ENCODE data around the gene TRAF1. TPM values are rescaled to one million over a fixed set of nuclear protein-coding genes. Genes with fewer than 3 reads are reported as not detected.

TRAF1 gene
- total RNA-seq, 1 experiment from 2014 or later, result 4.7 TPM

- H3K27ac ChIP-seq (ENCODE audit: low read length), result no peak overlapping the region; the same call in 1 of the 2 replicates
- ChIA-PET CTCF (no interaction called here), POLR2A (no interaction called here)
- peak; percentile 72 for DNase-seq (ENCODE audit: low read depth, low spot score)
- H3K27me3 ChIP-seq (ENCODE audit: control insufficient read depth, insufficient read depth, low read length), result no peaks in the 10 kb centered on the region
- no peak for TF ChIP-seq POLR2AphosphoS5 (IDR thresholded peaks at IDR 0.05; ENCODE audit: low read depth, low read length)
- peak; percentile 88 for TF ChIP-seq CTCF (IDR thresholded peaks at IDR 0.05)
- TF ChIP-seq REST (IDR thresholded peaks at IDR 0.05; ENCODE audit: insufficient read depth in 1 of 2, low read depth in 2 of 2, low read length in 1 of 2), result no peak
- no peak for TF ChIP-seq TCF7L2 (IDR thresholded peaks at IDR 0.05; ENCODE audit: low read depth, low read length)
- TF ChIP-seq SIN3A (IDR thresholded peaks at IDR 0.05; ENCODE audit: borderline replicate concordance, insufficient read depth, low read depth, low read length), result no peak
- in situ Hi-C loops (cut with HindIII; ENCODE audit: low pct_unique_long_range_greater_than_20kb, low sequenced_read_pairs), result no loop called here
- no peaks in the 10 kb centered on the region for H3K9me3 ChIP-seq (ENCODE audit: control insufficient read depth, insufficient read depth, low read depth, low read length)
- H3K4me1 ChIP-seq (ENCODE audit: control insufficient read depth, insufficient read depth, low read length), result peaks cover 8% of the 10 kb centered on the region
- ATAC-seq, result peak; percentile 93
- no TSS peak for BruUV-seq (replicated peaks)
- no peaks in the 10 kb centered on the region for H3K36me3 ChIP-seq (ENCODE audit: control insufficient read depth, insufficient read depth, low read length)
- H3K4me3 ChIP-seq (ENCODE audit: low read depth in 2 of 2, low read length in 2 of 2), result no peak overlapping the region
- intact Hi-C loops (cut with micrococcal nuclease; ENCODE audit: unreplicated experiment), result loop anchor here (2.0 kb wide), 1 partner anchor 179 kb away; no protein-coding TSS in a partner anchor
These were observed 9.6 kb upstream of the TRAF1 start for GRCh38 chr9:120936011-120936763.

- no TSS peak for BruUV-seq (replicated peaks)
These were observed 8.8 kb upstream of the TRAF1 start for GRCh38 chr9:120935383-120935857.

More at GRCh38 chr9:120935383-120935857, 8.8 kb upstream of the TRAF1 start:
- intact Hi-C loops (cut with micrococcal nuclease; ENCODE audit: unreplicated experiment), result no loop called here
- Histone ChIP-seq H3K4me3 (ENCODE audit: low read depth in 2 of 2, low read length in 2 of 2) (no peak overlapping the region), H3K27me3 (ENCODE audit: control insufficient read depth, insufficient read depth, low read length) (no peaks in the 10 kb centered on the region), H3K4me1 (ENCODE audit: control insufficient read depth, insufficient read depth, low read length) (peaks cover 10% of the 10 kb centered on the region), H3K27ac (ENCODE audit: low read length) (no peak overlapping the region; the same call in 1 of the 2 replicates), H3K9me3 (ENCODE audit: control insufficient read depth, insufficient read depth, low read depth, low read length) (no peaks in the 10 kb centered on the region), H3K36me3 (ENCODE audit: control insufficient read depth, insufficient read depth, low read length) (no peaks in the 10 kb centered on the region)
- DNase-seq (ENCODE audit: low read depth, low spot score), result no peak
- ChIA-PET POLR2A (no interaction called here), CTCF (no interaction called here)
- no peak for ATAC-seq
- TF ChIP-seq TCF7L2 (IDR thresholded peaks at IDR 0.05; ENCODE audit: low read depth, low read length) (no peak), REST (IDR thresholded peaks at IDR 0.05; ENCODE audit: insufficient read depth in 1 of 2, low read depth in 2 of 2, low read length in 1 of 2) (no peak), SIN3A (IDR thresholded peaks at IDR 0.05; ENCODE audit: borderline replicate concordance, insufficient read depth, low read depth, low read length) (no peak), CTCF (IDR thresholded peaks at IDR 0.05) (no peak), POLR2AphosphoS5 (IDR thresholded peaks at IDR 0.05; ENCODE audit: low read depth, low read length) (no peak)
- in situ Hi-C loops (cut with HindIII; ENCODE audit: low pct_unique_long_range_greater_than_20kb, low sequenced_read_pairs), result no loop called here

Data from Panc1 (cell line).